WTC11 (cell line): ENCODE data around the gene PCP2. TPM values are rescaled to one million over a fixed set of nuclear protein-coding genes. Genes with fewer than 3 reads are reported as not detected.

Source experiments
- ATAC-seq: fragments of 200-7000 bp; cut with Tn5 transposase; 2 replicates; pipeline ENCODE4 v1.10.0; 2021; ENCODE audit warnings: mild to moderate bottlenecking, moderate library complexity
- CTCF ChIA-PET: fragments of 300-600 bp; sonication (Branson Sonifier 250); formaldehyde crosslinking; loops from one replicate; lab custom pipeline; 2021; ENCODE audit warnings: antibody characterized with exemption; lab: Charles Lee
- POLR2A ChIA-PET: fragments of 350-600 bp; sonication (Branson Sonifier 250); formaldehyde crosslinking; loops from one replicate; lab custom pipeline; 2021; ENCODE audit warnings: antibody characterized with exemption; lab: Charles Lee
- DNase-seq: peaks from one replicate; pipeline ENCODE4 v3.0.0; 2021; ENCODE audit warnings: low spot score
- H3K27ac Mint-ChIP-seq: 2 replicates; pipeline ENCODE4 v1.8.0; 2021; ENCODE audit warnings: mixed read lengths
- H3K27me3 Mint-ChIP-seq: 2 replicates; pipeline ENCODE4 v1.8.0; 2021; ENCODE audit warnings: low read depth, mild to moderate bottlenecking, moderate library complexity, mixed read lengths
- H3K36me3 Mint-ChIP-seq: 2 replicates; pipeline ENCODE4 v1.8.0; 2021; ENCODE audit warnings: mixed read lengths
- H3K4me1 Mint-ChIP-seq: 2 replicates; pipeline ENCODE4 v1.8.0; 2022; ENCODE audit warnings: mixed read lengths
- H3K4me3 Mint-ChIP-seq: 2 replicates; pipeline ENCODE4 v1.8.0; 2021; ENCODE audit warnings: mild to moderate bottlenecking, moderate library complexity, mixed read lengths
- H3K9me3 Mint-ChIP-seq: 2 replicates; pipeline ENCODE4 v1.8.0; 2021; ENCODE audit warnings: mixed read lengths
- ATF1 ChIP-seq: sonication (generic); formaldehyde crosslinking; IDR thresholded peaks from 2 replicates; pipeline ENCODE4 v1.8.1; 2023; ENCODE audit warnings: mild to moderate bottlenecking, moderate library complexity, missing genetic modification reagents
- CREB1 ChIP-seq: sonication (generic); formaldehyde crosslinking; IDR thresholded peaks from 2 replicates; pipeline ENCODE4 v1.8.0; 2023; ENCODE audit warnings: mild to moderate bottlenecking, missing genetic modification reagents
- ELF4 ChIP-seq: sonication (generic); formaldehyde crosslinking; IDR thresholded peaks from 2 replicates; pipeline ENCODE4 v1.8.1; 2022; ENCODE audit warnings: low read depth, mild to moderate bottlenecking, moderate library complexity, missing genetic modification reagents
- FOXK1 ChIP-seq: sonication (generic); formaldehyde crosslinking; IDR thresholded peaks from 2 replicates; pipeline ENCODE4 v1.8.0; 2022; ENCODE audit warnings: mild to moderate bottlenecking, moderate library complexity, missing genetic modification reagents
- HMGXB4 ChIP-seq: sonication (generic); formaldehyde crosslinking; IDR thresholded peaks from 2 replicates; pipeline ENCODE4 v1.8.1; 2023; ENCODE audit warnings: mild to moderate bottlenecking, moderate library complexity, missing genetic modification reagents
- NFATC4 ChIP-seq: fragments of 250-450 bp; sonication (Bioruptor Pico); IDR thresholded peaks from 2 replicates; pipeline ENCODE4 v1.9.0; 2021; ENCODE audit warnings: mild to moderate bottlenecking
- NFE2L1 ChIP-seq: sonication (generic); formaldehyde crosslinking; IDR thresholded peaks from 2 replicates; pipeline ENCODE4 v1.8.1; 2023; ENCODE audit warnings: missing genetic modification reagents
- NR3C1 ChIP-seq: sonication (generic); formaldehyde crosslinking; conservative IDR thresholded peaks from 2 replicates; pipeline ENCODE4 v1.8.1; 2023; ENCODE audit warnings: low read depth, mild to moderate bottlenecking, missing genetic modification reagents
- TCF7 ChIP-seq: sonication (generic); formaldehyde crosslinking; IDR thresholded peaks from 2 replicates; pipeline ENCODE4 v1.8.0; 2022; ENCODE audit warnings: mild to moderate bottlenecking, low read depth, missing genetic modification reagents, moderate library complexity
- TEAD4 ChIP-seq: sonication (generic); formaldehyde crosslinking; IDR thresholded peaks from 2 replicates; pipeline ENCODE4 v1.8.0; 2022; ENCODE audit warnings: mild to moderate bottlenecking, missing genetic modification reagents
- TP53 ChIP-seq: sonication (generic); formaldehyde crosslinking; IDR thresholded peaks from 2 replicates; pipeline ENCODE4 v1.8.1; 2023; ENCODE audit warnings: mild to moderate bottlenecking, missing genetic modification reagents
- ZBTB21 ChIP-seq: sonication (generic); formaldehyde crosslinking; IDR thresholded peaks from 2 replicates; pipeline ENCODE4 v1.8.1; 2023; ENCODE audit warnings: mild to moderate bottlenecking, missing genetic modification reagents, borderline replicate concordance
- ZNF121 ChIP-seq: sonication (generic); formaldehyde crosslinking; IDR thresholded peaks from 2 replicates; pipeline ENCODE4 v1.8.0; 2023; ENCODE audit warnings: missing genetic modification reagents
- ZNF138 ChIP-seq: sonication (generic); formaldehyde crosslinking; conservative IDR thresholded peaks from 2 replicates; pipeline ENCODE4 v1.8.1; 2022; ENCODE audit warnings: mild to moderate bottlenecking, moderate library complexity, missing genetic modification reagents
- ZNF232 ChIP-seq: sonication (generic); formaldehyde crosslinking; IDR thresholded peaks from 2 replicates; pipeline ENCODE4 v1.8.0; 2022; ENCODE audit warnings: mild to moderate bottlenecking, missing genetic modification reagents
- ZNF423 ChIP-seq: fragments of 250-450 bp; sonication (Bioruptor Pico); IDR thresholded peaks from 2 replicates; pipeline ENCODE4 v2.1.2; 2022; ENCODE audit warnings: mild to moderate bottlenecking, moderate library complexity
- total RNA-seq: library from RNA; stranded (reverse); gene quantifications from 3 replicates; pipeline ENCODE4 v1.2.3, GENCODE V29; 2021
- TF ChIP-seq, protein P1 (sequence below): sonication (generic); formaldehyde crosslinking; IDR thresholded peaks from 2 replicates; pipeline ENCODE4 v1.8.0; 2023; ENCODE audit warnings: mild to moderate bottlenecking, missing genetic modification reagents
- TF ChIP-seq, protein P2 (sequence below): sonication (generic); formaldehyde crosslinking; IDR thresholded peaks from 2 replicates; pipeline ENCODE4 v1.8.1; 2022; ENCODE audit warnings: mild to moderate bottlenecking, moderate library complexity, missing genetic modification reagents
- TF ChIP-seq, protein P3 (sequence below): sonication (generic); formaldehyde crosslinking; IDR thresholded peaks from 2 replicates; pipeline ENCODE4 v1.8.1; 2023; ENCODE audit warnings: mild to moderate bottlenecking, missing genetic modification reagents, moderate library complexity

The PCP2 gene
- total RNA-seq, 1 experiment from 2014 or later, result 0.48 TPM

DNA sequence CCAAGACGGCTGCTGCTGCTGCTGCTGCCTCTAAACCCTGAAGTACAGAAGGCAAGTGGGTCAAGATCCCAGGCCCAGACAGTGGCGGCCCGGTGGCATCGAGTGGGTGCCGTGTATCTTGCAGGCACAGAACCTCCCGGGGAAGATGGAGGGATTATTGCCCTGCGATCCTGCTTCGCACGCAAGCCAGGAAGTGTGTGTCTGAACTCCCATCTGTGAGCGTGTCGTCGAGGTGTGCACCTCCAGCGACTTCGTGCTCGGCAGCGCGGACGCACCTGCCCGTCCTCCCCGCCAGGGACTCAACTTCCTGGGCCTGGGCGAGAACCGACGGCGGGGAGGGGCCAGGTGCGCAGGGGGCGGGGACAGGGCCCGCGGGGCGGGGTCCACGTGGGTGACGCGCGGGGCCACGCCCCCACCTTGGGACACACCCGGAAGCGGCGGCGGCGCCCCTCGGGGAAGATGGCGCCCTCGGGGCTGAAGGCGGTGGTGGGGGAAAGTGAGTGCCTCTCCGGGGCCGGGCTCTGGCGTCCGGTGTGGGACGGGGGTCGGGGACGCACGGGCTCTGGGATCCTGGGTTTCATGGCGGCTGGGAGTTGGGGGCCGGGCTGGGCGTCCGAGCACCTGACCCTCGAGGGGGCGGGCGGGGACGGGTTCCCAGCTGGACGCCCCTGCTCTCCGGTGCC is 3.3 kb upstream of the PCP2 start, which contains the start of gene STXBP2 (continued):
- TF ChIP-seq, protein P1, sequence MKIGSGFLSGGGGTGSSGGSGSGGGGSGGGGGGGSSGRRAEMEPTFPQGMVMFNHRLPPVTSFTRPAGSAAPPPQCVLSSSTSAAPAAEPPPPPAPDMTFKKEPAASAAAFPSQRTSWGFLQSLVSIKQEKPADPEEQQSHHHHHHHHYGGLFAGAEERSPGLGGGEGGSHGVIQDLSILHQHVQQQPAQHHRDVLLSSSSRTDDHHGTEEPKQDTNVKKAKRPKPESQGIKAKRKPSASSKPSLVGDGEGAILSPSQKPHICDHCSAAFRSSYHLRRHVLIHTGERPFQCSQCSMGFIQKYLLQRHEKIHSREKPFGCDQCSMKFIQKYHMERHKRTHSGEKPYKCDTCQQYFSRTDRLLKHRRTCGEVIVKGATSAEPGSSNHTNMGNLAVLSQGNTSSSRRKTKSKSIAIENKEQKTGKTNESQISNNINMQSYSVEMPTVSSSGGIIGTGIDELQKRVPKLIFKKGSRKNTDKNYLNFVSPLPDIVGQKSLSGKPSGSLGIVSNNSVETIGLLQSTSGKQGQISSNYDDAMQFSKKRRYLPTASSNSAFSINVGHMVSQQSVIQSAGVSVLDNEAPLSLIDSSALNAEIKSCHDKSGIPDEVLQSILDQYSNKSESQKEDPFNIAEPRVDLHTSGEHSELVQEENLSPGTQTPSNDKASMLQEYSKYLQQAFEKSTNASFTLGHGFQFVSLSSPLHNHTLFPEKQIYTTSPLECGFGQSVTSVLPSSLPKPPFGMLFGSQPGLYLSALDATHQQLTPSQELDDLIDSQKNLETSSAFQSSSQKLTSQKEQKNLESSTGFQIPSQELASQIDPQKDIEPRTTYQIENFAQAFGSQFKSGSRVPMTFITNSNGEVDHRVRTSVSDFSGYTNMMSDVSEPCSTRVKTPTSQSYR (CRISPR knock-in tag), result peak; percentile 97
- TF ChIP-seq HMGXB4 (CRISPR knock-in tag) (peak; percentile 92), ZNF138 (CRISPR knock-in tag) (peak; percentile 75; the same call in 1 of the 2 replicates), NR3C1 (CRISPR knock-in tag) (no peak), ZNF121 (CRISPR knock-in tag) (peak; percentile 73; the same call in 1 of the 2 replicates), ELF4 (CRISPR knock-in tag) (peak; percentile 88; the same call in 1 of the 2 replicates), CREB1 (CRISPR knock-in tag) (peak; percentile 96), ZNF423 (CRISPR knock-in tag) (no peak), ZBTB21 (CRISPR knock-in tag) (peak; percentile 92; the same call in 1 of the 2 replicates), NFE2L1 (CRISPR knock-in tag) (peak; percentile 93), ATF1 (CRISPR knock-in tag) (peak; percentile 94), TEAD4 (CRISPR knock-in tag) (peak; percentile 52; the same call in 1 of the 2 replicates), FOXK1 (CRISPR knock-in tag) (peak; percentile 96), TP53 (CRISPR knock-in tag) (peak; percentile 94), ZNF232 (CRISPR knock-in tag) (peak; percentile 97), TCF7 (peak; percentile 80; the same call in 1 of the 2 replicates), NFATC4 (no peak)
- TF ChIP-seq, protein P2, sequence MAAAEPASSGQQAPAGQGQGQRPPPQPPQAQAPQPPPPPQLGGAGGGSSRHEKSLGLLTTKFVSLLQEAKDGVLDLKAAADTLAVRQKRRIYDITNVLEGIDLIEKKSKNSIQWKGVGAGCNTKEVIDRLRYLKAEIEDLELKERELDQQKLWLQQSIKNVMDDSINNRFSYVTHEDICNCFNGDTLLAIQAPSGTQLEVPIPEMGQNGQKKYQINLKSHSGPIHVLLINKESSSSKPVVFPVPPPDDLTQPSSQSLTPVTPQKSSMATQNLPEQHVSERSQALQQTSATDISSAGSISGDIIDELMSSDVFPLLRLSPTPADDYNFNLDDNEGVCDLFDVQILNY, result peak; percentile 97

DNA sequence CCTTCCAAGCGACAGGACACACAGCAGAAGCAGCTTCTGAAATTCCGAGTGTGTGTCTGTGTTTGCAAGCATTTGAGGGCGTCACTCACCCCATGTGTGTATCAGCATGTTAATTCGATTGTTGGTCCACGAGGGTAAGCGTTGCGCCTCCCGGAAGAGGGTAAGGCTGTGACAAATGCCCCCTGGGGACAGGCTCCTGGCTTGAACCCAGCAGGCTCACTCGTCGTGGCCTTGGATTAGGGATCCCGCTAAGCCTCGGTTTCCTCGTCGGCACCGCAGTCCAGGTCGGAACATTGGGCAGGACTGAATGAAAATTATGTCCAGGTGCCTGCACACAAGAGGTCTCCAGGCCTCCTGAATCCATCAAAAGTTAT is 2.8 kb upstream of the PCP2 start:
- DNase-seq (no peak), ATAC-seq (no peak)
- Mint-ChIP-seq H3K9me3 (peaks cover 8% of the 10 kb centered on the region), H3K36me3 (peaks cover 7% of the 10 kb centered on the region; the same call in 1 of the 2 replicates), H3K4me1 (no peaks in the 10 kb centered on the region), H3K27me3 (peaks cover 30% of the 10 kb centered on the region), H3K27ac (no peak overlapping the region), H3K4me3 (peak overlapping the region; percentile 71)
- ChIA-PET POLR2A (no interaction called here), CTCF (interaction anchor here (1.0 to 1.2 kb wide), 2 partner anchors 44 to 68 kb away, joined by 3 to 9 read pairs; partner anchors contain the start of gene TRAPPC5)
- TF ChIP-seq ZNF121 (CRISPR knock-in tag), result no peak
- TF ChIP-seq, protein P3, sequence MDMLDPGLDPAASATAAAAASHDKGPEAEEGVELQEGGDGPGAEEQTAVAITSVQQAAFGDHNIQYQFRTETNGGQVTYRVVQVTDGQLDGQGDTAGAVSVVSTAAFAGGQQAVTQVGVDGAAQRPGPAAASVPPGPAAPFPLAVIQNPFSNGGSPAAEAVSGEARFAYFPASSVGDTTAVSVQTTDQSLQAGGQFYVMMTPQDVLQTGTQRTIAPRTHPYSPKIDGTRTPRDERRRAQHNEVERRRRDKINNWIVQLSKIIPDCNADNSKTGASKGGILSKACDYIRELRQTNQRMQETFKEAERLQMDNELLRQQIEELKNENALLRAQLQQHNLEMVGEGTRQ (CRISPR knock-in tag), result no peak
